ENCODE data around the gene ABCC1.

The ABCC1 gene

GRCh38 chr16:15974057-15974456, 24.6 kb downstream of the ABCC1 start:
- DNase-seq (ENCODE audit: insufficient read length, low spot score), result no peak
- TF ChIP-seq CTCF (IDR thresholded peaks at IDR 0.05; ENCODE audit: insufficient read depth, missing control alignments), result no peak
- no peak for FAIRE-seq

GRCh38 chr16:15975172-15975571, 25.8 kb downstream of the ABCC1 start:
- DNase-seq (ENCODE audit: insufficient read length, low spot score) (no peak), FAIRE-seq (no peak)
- no peak for TF ChIP-seq CTCF (IDR thresholded peaks at IDR 0.05; ENCODE audit: insufficient read depth, missing control alignments)

- DNase-seq (ENCODE audit: insufficient read length, low spot score) (no peak), FAIRE-seq (no peak)
- no peak for TF ChIP-seq CTCF (IDR thresholded peaks at IDR 0.05; ENCODE audit: insufficient read depth, missing control alignments)
These were observed 26.9 kb downstream of the ABCC1 start for GRCh38 chr16:15976225-15976812.

GRCh38 chr16:15976929-15977637, 27.7 kb downstream of the ABCC1 start:
- no peak for FAIRE-seq
- TF ChIP-seq CTCF (IDR thresholded peaks at IDR 0.05; ENCODE audit: insufficient read depth, missing control alignments), result no peak
- no peak for DNase-seq (ENCODE audit: insufficient read length, low spot score)

- TF ChIP-seq CTCF (IDR thresholded peaks at IDR 0.05; ENCODE audit: insufficient read depth, missing control alignments), result no peak
- no peak for FAIRE-seq
- no peak for DNase-seq (ENCODE audit: insufficient read length, low spot score)
These were observed 30.4 kb downstream of the ABCC1 start for GRCh38 chr16:15979801-15980200.

- DNase-seq (ENCODE audit: insufficient read length, low spot score) (no peak), FAIRE-seq (no peak)
These were observed 30.9 kb downstream of the ABCC1 start for GRCh38 chr16:15980329-15980728.

More at GRCh38 chr16:15980329-15980728, 30.9 kb downstream of the ABCC1 start:
- TF ChIP-seq CTCF (IDR thresholded peaks at IDR 0.05; ENCODE audit: insufficient read depth, missing control alignments), result no peak
